ENCODE data around the gene DMWD.

GRCh38 chr19:45772912-45773311, 19.7 kb downstream of the DMWD start:
- TF ChIP-seq, protein P1, sequence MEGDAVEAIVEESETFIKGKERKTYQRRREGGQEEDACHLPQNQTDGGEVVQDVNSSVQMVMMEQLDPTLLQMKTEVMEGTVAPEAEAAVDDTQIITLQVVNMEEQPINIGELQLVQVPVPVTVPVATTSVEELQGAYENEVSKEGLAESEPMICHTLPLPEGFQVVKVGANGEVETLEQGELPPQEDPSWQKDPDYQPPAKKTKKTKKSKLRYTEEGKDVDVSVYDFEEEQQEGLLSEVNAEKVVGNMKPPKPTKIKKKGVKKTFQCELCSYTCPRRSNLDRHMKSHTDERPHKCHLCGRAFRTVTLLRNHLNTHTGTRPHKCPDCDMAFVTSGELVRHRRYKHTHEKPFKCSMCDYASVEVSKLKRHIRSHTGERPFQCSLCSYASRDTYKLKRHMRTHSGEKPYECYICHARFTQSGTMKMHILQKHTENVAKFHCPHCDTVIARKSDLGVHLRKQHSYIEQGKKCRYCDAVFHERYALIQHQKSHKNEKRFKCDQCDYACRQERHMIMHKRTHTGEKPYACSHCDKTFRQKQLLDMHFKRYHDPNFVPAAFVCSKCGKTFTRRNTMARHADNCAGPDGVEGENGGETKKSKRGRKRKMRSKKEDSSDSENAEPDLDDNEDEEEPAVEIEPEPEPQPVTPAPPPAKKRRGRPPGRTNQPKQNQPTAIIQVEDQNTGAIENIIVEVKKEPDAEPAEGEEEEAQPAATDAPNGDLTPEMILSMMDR (IDR thresholded peaks at IDR 0.05; ENCODE audit: low read depth, low read length, poor library complexity, severe bottlenecking) = no peak
- TF ChIP-seq EZH2phosphoT487 (IDR thresholded peaks at IDR 0.05; ENCODE audit: borderline replicate concordance, low read length) = no peak
